GM12873 (cell line): ENCODE data around the gene HPCAL1.

Experiments
- CTCF ChIP-seq: IDR thresholded peaks from 2 replicates; pipeline ENCODE4 v1.5.1; 2012; ENCODE audit warnings: low read depth, mild to moderate bottlenecking, moderate library complexity, low read length, control low read depth; ENCODE audit not compliant: insufficient read depth; ENCODE audit errors: missing control alignments

Gene HPCAL1

GRCh38 chr2:10329880-10330699 lies 27.4 kb downstream of the HPCAL1 start:
- TF ChIP-seq CTCF, result no peak

DNA sequence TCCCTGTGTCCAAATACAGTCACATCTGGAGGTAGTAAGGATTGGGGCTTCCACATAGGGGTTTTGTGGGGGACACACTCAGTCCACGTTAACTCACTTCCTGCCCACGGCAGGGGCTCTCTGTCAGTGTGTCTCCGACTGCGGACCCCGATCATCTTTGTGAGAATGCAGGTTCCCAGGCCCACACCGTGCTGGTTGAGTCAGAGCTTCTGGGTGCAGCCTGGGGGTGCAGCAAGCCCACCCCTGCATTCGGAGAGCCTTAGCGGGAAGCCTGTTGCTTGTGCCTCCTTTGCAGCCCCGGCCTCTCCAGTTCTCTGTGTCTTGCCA lies 28.0 kb downstream of the HPCAL1 start:
- no peak for TF ChIP-seq CTCF

DNA sequence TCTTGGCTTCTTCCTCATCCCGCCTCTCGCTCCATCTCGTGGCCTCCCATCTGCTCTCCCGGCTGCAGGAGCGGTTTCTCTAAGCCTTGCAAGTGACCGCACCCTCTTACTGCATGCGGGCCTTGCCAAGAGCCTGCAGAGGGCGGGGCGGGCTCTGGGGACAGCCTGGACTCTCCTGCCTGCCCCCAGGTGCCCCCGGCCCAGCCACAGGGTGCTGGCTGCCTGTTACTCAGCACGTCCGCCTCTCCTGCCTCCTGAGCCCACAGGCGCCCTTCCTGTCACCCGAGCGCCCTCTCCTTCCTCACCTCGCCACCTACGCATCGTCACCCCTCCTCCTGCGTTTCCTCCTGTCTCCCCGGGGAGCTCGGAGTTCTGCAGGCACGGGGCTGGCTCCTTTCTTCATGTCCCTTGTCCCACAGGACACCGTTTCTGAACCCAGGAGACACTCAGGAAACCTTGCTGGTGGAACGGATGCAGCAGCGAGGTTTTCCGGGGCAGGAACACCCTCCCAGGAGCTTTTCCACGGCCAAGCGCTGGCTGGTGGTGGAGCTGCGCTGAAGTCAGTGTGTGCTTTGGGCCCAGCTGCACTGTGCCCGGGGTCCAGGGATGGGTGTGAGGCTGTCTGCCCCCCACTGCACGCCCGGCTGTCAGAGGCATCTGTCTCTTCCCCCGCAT lies 28.5 kb downstream of the HPCAL1 start:
- no peak for TF ChIP-seq CTCF

GRCh38 chr2:10331702-10332401 lies 29.1 kb downstream of the HPCAL1 start:
- no peak for TF ChIP-seq CTCF

GRCh38 chr2:10332402-10333246 lies 29.9 kb downstream of the HPCAL1 start:
- TF ChIP-seq CTCF, result no peak

DNA sequence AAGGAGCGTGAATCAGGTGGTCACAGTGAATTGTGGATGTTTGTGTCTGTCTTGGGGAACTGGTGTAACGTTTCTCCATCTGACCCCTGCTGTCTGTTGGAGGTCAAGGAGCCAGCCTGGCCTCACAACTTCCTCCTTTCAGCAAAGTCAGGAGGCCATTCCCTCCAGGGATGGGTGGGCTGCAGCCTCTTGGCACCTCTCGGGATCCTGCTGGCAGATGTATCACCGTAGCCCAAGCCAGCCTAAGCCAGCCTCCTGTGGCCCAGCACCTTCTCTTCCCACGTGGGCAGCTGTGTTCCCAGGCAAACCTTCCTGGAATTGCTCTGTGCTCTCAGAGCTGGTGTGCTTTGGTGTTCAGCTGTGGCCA lies 30.5 kb downstream of the HPCAL1 start:
- TF ChIP-seq CTCF, result no peak

- no peak for TF ChIP-seq CTCF
Observed at GRCh38 chr2:10333966-10334365, 31.3 kb downstream of the HPCAL1 start.
